HG03196 (cell line): ENCODE results near the gene OAS3.
"Not testable (repeated sequence)": the region's sequence is repeated elsewhere in the genome, so short reads cannot be mapped to it uniquely, and the experiment has no call there.

Source experiments
- ATAC-seq: cut with Tn5 transposase; IDR thresholded peaks from one replicate; pipeline ENCODE4 v1.9.1; 2021; ENCODE audit not compliant: unreplicated experiment

OAS3 gene

DNA sequence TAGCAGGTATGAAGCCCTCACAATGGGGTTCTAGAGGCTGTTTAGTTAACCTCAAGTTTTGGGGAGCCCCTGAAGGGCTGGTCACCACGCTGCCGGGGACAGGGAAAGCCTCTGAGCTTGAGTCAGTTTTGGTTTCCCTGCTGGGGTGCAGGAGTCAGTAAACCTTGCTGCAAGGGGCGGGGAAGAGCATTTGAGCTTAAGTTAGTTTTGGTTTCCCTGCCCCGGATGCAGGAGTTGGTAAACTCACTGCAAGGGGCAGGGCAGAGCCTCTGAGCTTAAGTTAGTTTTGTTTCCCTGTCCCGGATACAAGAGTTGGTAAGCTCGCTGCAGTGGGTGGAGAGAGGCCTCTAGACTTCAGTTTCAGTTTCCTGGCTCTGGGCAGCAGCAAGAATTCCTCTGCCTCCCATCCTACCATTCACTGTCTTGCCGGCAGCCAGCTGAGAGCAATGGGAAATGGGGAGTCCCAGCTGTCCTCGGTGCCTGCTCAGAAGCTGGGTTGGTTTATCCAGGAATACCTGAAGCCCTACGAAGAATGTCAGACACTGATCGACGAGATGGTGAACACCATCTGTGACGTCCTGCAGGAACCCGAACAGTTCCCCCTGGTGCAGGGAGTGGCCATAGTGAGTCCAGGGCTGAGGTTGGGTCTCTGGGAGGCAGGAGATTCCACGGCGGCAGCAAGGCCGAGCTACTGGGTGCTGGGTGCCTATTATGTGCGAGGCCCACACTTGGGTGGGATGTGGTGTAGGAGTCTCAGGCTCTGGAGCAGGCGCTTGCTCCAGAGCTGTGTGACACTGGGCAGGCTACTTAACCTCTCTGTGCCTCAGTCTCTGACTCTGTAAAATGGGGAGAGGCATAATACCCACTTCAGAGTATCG is 40.1 kb downstream of the OAS3 start, which contains the start of gene OAS2:
Gene OAS2, plus strand, starts transcription at position 357 of the 878 bp plus-strand sequence. Its CDS starts 90 bp downstream, at position 447.
- ATAC-seq, result peak; percentile 93

DNA sequence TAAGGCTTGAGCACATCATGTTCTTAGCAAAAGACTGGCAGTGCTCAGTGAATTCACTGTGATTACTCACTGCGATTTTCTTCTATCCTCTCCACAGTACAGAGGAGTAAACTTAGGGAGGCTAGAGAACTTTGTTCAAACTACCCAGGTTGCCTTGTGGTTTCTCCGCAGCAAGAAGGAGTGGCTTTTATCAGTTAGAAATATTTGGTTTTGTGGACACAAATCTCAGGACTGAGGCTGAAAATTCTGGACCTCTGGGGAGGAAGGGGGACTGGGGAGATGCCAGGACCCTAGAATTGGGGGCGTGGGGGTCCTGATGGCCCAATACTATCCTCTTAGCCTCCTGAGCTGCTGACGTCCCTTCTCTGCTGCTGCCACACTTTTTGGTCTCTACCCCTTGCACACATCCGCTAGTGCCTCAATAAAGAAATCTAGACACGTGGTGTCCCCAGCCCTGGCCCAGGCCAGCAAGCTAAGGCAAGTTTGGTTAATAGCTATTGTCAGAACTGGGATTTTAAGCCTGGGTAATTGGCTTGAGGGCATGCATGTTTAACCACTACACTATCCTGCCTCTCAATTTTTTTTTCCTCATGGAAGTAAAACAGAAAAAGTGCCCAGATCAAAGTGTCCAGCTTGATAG is 40.9 kb downstream of the OAS3 start:
- no peak for ATAC-seq

DNA sequence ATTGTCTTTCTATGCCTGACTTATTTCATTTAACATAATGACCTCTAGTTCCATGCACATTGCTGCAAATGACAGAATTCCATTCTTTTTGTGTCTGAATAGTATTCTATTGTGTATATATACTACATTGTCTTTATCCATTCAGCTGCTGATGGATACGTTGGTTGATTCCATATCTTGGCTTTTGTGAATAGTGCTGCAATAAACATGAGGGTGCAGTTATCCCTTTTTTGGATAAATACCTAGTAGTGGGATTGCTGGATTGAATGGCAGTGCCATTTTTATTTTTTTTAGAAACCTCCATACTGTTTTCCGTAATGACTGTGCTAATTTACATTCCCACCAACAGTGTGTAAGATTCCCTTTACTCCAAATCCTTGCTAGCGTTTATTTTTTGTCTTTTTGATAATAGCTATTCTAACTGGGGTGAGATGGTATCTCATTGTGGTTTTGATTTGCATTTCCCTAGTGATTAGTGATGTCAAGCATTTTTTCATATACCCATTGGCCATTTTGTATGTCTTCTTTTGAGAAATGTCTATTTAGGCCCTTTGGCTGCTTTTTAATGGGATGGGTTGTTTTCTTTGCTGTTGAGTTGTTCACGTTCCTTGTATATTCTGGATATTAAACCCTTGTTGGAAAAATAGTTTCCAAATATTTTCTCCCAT is 42.4 kb downstream of the OAS3 start:
- ATAC-seq, result no peak

DNA sequence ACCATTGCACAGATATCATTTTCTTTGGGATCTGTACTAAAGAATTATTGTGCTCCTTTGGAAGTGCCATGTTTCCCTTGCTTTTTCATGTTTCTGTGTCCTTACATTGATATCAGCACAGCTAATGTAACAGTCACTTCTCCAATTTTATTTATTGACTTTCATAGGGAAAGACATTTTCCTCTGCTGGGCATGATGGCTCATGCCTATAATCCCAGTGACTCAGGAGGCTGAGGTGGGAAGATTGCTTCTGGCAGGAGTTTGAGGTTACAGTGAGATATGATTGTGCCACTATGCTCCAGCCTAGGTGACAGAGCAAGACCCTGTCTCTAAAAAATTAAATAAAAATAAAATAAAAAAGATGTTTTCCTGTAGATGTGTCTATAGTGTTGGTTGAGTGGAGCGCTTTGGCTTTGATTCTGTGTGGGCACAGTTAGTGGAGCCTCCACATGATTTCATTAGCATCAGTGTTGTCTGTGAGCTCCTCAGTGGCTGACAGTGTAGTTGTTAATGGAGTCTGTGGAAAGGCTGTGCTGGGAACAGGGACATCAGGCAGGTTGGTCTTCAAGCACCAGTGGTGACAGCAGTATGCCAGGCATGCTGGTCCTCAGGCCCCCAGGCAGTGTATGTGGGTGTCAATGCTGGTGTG is 47.5 kb downstream of the OAS3 start:
- no peak for ATAC-seq

DNA sequence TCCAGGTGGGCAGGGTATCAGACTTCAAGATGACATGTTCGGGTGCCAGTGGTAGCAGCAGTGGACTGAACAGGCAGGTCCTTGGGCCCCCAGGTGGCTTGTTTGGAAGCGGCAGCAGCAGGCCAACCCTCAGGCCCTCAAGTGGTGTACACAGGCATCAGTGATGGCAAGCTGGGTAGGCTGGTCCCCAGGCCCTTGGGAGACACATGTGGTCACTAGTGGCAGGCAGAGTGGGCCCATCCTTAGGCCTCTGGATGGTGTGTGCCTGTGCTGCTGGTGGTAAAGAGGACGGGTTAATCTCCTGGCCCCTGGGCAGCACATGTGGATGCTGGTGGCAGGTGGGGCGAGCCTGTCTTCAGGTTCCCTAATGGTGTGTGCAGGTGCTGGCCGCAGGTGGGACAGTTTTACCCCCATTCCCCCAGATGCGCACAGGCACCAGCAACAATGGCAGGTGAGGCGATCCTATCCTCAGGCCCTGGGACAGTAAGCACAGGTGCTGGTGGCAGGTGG is 48.1 kb downstream of the OAS3 start:
- no peak for ATAC-seq

DNA sequence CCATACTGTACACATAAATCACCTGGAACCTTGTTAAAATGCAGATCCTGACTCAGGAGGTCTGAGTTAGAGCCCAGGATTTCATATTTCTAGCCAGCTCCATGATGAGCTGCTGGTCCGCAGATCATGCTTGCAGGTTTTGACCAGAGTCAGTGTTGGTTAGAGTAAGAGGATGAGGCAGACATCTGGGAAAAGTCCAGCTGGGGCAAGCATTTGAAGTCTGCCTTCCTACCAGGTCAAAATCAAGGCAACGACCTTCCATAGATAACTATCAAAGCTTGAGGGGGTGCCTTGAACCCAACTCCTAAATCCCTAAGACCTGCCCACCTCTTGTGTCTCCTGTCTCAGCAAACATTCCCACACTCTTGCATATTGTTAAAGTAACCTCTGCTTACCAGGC is 49.3 kb downstream of the OAS3 start:
- ATAC-seq, result no peak

DNA sequence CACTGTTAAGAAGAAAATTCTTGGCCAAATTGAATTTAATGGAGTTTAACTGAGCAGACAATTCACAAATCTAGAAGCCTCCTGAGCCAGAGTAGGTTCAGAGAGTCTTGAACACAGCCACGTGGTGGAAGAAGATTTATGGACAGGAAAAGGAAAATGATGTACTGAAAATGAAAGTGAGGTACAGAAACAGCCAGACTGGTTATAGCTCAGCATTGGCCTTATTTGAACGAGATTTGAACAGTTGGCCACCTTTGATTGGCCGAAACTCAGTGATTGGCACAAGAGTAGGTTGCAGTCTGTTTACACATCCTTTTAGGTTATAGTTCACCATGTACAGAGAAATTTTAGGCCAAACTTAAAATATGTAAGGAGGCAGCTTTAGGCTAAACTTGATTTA is 50.0 kb downstream of the OAS3 start:
- no peak for ATAC-seq

DNA sequence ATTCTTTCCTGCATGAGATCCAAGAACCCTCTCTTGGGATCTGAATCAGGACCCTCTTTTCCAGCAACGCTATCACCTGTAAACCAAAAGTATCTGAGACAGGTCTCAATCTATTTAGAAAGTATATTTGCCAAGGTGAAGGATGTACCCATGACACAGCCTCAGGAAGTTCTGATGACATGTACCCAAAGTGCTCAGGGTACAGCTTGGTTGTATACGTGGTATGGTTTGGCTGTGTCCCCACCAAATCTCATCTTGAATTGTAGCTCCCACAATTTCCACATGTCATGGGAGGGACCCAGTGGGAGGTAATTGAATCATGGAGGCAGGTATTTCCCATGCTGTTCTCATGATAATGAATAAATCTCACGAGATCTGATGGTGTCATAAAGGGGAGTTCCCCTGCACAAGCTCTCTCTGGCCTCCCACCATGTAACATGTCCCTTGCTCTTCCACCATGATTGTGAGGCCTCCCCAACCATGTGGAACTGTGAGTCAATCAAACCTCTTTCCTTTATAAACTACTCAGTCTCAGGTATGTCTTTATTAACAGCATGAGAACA is 50.6 kb downstream of the OAS3 start:
- not testable (repeated sequence) for ATAC-seq

DNA sequence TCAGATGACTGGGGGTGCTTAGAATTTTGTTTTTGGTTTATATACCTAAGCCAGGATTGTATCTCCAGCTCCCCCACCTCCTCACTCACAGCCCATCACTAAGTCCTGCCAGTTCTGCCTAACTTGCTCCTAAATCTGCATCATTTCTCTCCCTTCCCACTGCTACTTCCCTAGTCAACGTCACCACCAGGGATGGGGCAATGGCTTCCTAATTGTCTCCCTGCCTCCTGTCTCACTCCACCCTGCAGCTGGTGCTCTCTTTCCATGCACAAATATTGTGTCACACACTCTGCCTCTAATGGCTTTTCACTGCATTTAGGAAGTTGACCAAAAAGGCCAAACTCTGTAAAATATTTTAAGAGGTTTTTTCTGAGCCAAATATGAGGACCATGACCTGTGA is 51.5 kb downstream of the OAS3 start:
- no peak for ATAC-seq

DNA sequence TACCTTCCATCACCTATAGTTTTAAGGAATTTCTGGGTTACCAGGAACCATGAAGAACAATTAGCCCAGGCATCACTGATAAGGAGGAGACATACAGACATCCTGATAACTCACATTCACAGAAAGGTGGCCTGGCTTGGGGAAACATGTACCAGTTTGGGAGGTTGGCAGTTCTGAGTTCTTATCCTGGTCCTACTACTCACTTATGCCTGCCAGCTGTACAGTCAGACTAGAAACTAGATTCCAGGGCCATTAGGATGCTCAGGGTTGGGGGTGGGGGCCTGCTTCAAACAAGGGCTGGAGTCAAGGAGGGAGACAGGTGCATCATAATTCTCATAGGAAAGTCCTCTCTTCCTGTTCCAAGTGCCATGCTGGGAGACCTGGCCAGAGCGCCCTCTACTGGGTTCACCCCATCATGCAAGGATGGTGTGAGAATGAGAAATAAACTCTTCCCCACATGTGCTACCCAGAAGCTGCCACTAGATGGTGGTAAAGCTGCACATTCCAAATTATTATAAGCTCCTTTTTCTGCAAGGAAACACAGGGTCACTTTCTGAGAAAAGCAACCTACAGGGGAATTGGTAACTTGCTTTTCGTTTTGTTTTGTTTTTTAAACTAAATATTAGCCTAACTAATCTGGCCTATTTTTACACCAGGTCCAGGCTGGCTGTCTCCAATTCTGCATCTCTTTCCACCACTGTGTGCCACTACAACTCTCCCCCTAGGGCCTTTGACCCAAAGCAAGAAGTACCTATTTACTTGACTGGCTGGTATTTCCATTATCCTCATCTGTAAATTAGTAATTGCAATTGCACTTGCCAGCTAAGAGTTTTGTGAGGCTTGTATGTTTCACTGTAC is 54.5 kb downstream of the OAS3 start:
- no peak for ATAC-seq

DNA sequence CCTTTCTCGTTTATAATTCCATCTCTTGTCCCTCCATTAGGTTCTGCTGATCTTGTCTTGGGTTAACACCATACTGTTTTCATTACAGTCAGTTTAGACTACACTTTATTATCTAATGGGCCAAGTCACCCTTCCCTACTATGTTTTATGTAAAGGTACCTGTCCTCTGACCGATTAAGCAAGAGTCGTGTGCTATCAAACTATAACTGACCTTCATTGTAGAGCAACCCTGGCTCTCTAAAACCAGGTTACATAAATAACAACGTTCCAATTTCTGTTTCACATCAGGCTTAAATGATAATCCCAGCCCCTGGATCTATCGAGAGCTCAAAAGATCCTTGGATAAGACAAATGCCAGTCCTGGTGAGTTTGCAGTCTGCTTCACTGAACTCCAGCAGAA is 56.7 kb downstream of the OAS3 start:
- ATAC-seq, result no peak

DNA sequence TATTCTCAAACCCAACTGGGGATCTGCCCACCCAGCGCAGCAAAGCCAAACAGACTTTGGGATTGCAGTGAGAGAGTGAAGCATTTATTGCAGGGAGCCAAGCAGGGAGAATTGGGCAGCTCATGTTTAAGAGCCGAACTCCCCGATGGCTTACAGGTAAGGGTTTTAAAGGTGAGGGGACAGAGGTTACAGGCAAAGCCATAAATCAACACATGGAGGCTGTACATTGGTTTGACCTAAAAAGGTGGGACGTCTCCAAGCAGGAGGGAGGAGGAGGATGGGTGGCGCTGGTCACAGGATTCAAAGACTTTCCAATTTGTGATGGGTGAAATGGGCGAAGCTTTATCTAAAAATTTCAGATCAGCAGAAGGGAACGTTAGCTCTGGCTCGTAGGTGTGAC is 58.2 kb downstream of the OAS3 start:
- ATAC-seq, result no peak

DNA sequence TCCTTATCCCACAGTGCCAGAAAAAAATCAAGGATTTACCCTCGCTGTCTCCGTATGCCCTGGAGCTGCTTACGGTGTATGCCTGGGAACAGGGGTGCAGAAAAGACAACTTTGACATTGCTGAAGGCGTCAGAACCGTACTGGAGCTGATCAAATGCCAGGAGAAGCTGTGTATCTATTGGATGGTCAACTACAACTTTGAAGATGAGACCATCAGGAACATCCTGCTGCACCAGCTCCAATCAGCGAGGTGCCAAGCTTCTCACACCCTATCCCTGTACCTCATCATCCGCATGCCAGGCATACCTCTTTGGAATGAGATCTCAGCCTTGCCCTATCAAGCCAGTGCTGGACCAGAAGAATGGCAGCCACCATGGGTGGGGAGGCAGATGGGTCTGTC is 59.2 kb downstream of the OAS3 start:
- no peak for ATAC-seq

DNA sequence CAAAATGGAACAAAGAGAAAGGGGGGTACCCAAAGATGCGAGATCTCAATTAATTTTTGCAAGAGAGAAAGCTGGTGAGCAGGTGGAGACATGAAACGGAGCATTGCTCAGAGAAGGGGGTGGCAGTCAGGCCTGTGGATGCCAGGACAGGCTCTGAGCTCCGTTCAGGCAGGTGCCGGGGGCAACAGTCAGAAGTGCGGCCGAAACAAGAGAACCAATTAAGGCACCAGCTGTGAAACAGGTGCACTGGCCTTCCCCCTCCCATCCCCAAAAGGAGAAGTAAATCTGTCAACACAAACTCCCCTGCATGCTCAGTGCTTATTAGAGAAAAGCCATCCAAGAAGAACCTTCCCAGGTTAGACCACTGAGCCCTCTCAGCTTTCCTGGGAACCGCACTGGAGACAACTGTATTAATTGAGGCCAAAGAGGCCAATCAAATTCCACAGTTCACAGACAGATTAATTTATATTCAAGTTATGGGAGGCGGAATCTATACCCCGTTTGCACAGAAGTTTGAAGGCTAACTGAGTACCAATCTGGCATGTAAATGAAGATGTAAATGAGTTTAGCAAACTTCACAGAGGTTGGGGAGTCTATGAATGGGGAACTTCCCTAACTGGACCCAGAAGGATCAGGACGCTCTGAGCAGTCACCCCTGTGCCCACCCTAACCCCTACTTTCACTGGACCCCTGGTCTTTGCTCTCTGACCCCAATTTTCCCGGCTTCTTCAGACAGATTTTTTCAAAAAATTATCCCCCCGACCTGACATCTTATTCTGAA is 60.9 kb downstream of the OAS3 start:
- peak; percentile 79 for ATAC-seq

DNA sequence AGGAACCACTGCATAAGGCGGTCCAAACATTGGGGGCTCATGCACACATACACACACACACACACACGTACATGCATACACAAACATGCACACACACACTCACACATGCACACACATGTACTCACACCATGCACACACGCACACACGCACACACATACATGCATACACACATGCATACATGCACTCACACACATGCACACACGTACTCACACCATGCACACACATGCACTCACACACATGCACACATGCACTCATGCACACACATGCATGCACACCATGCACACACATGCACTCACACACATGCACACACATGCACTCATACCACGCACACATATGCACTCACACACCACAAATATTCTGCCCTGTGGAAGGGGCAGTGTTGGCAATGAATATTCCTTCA is 62.2 kb downstream of the OAS3 start:
- no peak for ATAC-seq

DNA sequence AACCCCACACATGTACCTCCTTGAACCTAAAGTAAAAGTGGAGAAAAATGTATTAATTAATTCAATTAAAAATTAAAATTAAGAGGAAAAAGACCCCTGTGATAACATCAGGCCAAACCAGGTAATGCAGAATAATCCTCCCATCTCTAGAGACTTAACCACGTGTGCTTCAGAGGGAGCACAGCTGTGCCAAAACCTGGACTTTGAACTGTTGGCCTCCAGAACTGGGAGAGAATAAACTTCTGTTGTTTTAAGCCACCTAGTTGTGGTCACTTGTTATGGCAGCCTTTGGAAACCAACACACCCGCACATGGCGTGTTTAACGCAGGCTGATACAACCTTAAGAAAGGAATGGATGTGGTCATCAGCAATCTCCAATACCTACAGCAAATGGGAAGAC is 63.9 kb downstream of the OAS3 start:
- ATAC-seq, result no peak

DNA sequence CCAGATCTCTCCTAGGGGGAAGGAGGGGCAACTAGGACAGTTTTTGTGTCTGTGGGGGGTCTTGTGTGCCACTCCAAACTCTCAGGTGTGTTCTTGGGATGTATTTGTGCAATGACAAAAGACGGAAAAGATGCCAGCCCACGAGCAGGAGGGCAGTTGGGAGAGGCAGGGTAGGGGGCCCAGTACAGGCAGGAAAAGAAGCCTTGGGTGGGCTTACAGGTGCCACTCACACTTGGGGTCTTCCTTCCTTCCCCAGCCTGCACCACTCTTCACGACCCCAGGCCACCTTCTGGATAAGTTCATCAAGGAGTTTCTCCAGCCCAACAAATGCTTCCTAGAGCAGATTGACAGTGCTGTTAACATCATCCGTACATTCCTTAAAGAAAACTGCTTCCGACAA is 64.4 kb downstream of the OAS3 start:
- no peak for ATAC-seq

DNA sequence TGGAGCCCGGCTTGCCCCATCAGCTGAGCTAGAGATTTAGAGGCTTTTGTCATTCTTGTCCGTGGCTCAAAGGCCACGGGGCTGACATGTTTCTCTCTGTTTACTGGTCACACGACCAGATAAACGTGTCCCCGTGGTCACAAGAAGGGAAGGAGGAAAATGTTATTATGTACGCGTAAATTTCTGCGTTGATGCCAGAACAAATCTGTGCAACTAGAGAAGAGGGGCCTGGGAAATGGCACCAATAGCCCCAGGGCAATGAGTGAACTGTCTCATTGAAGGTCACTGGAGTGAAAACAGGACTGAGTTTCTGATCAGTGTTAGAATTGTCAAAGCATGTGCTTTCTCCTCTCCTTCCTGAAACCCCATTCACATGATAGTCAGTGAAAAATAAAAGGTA is 65.4 kb downstream of the OAS3 start:
- ATAC-seq, result no peak

DNA sequence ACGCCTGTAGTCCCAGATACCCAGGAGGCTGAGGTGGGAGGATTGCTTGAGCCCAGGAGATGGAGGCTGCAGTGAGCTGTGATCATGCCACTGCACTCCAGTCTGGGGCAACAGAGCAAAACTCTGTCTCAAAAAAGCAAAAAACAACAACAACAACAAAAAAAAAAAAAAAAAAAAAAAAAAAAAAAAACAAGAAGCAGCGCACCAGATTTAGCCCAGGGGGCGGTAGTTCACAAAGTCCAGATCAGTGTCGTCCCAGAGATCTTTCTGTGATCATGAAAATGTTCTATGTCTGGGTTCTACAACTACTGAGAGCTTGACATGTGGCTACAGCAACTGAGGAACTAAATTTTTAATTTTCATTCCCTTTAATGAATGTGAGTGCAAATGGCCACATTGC is 67.5 kb downstream of the OAS3 start:
- ATAC-seq, result no peak
